Hepatic stellate cell (primary cell): Measurements from ENCODE around the gene TTC28.

Experiments used
- DNase-seq: peaks from one replicate; pipeline ENCODE4 v3.0.0; 2011; ENCODE audit warnings: low spot score

The TTC28 gene

GRCh38 chr22:28021998-28022660, 657.5 kb downstream of the TTC28 start:
- no peak for DNase-seq

GRCh38 chr22:28021116-28021997, 658.3 kb downstream of the TTC28 start:
- no peak for DNase-seq

GRCh38 chr22:28019881-28020861, 659.5 kb downstream of the TTC28 start:
- peak; percentile 89 for DNase-seq

- no peak for DNase-seq
Observed at GRCh38 chr22:28019360-28019759, 660.3 kb downstream of the TTC28 start.

GRCh38 chr22:28018461-28018927, 661.1 kb downstream of the TTC28 start:
- no peak for DNase-seq

- no peak for DNase-seq
Observed at GRCh38 chr22:28017859-28018258, 661.8 kb downstream of the TTC28 start.

- no peak for DNase-seq
Observed at GRCh38 chr22:28017558-28017820, 662.2 kb downstream of the TTC28 start.

- DNase-seq: no peak
Observed at GRCh38 chr22:28016781-28017557, 662.7 kb downstream of the TTC28 start.

GRCh38 chr22:28015676-28016601, 663.7 kb downstream of the TTC28 start:
- no peak for DNase-seq

- no peak for DNase-seq
Observed at GRCh38 chr22:28015046-28015425, 664.6 kb downstream of the TTC28 start.

GRCh38 chr22:28014211-28015045, 665.2 kb downstream of the TTC28 start:
- no peak for DNase-seq

- DNase-seq: no peak
Observed at GRCh38 chr22:28013611-28014010, 666.0 kb downstream of the TTC28 start.

- no peak for DNase-seq
Observed at GRCh38 chr22:28012832-28013460, 666.7 kb downstream of the TTC28 start.

- peak; percentile 93 for DNase-seq
Observed at GRCh38 chr22:28009272-28009827, 670.3 kb downstream of the TTC28 start.

- DNase-seq: no peak
Observed at GRCh38 chr22:28008649-28009048, 671.0 kb downstream of the TTC28 start.

GRCh38 chr22:28008056-28008455, 671.6 kb downstream of the TTC28 start:
- no peak for DNase-seq

- peak; percentile 69 for DNase-seq
Observed at GRCh38 chr22:28006271-28006670, 673.4 kb downstream of the TTC28 start.

- no peak for DNase-seq
Observed at GRCh38 chr22:28005513-28005912, 674.1 kb downstream of the TTC28 start.

- no peak for DNase-seq
Observed at GRCh38 chr22:28004021-28004420, 675.6 kb downstream of the TTC28 start.
